ENCODE data around the gene LYRM7.

- TF ChIP-seq POLR2AphosphoS5 (IDR thresholded peaks at IDR 0.05) (no peak), POLR2A (IDR thresholded peaks at IDR 0.05) (no peak)
Measured at GRCh38 chr5:131193106-131193505, 22.4 kb downstream of the LYRM7 start.
